ENCODE measurements around the gene DNAJC21. TPM values are rescaled to one million over a fixed set of nuclear protein-coding genes. Genes with fewer than 3 reads are reported as not detected.

Gene DNAJC21
- total and polyA plus RNA-seq, 10 of the 15 experiments (the other 5 are each of a cell fraction or from before 2014, with no cell fraction given), result 9.2 to 53.5 (median 23.7) TPM

DNA sequence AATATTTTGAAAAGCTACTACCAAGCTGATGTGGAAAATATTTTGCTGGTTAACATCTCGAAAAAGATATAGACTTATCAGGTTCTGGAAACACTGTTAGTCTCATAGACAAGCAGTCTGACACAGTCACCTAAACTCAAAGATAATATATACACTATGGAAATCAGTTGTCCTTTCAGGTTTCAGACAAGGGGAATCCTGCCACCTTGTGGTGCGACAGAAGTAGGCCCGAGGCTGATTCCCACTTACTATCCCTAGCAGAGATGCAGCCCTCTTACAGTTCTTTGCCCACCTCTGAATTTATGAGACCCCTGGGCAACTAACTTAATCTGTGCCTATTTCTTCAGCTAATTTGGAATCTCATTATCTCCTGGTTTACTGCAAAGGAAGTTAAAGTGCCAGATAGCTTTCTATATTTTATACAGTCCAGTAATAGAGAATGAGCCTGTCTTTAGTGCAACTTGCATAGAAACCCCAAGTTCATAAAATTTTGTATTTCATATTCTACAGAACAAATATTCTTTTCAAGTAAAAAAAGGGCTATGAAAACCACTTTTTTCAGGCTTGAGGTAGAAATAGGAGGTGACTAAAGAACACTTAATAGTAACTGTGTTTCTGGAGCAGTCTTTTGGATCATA is 31.0 kb upstream of the DNAJC21 start (continued):
- TF ChIP-seq, protein P1, sequence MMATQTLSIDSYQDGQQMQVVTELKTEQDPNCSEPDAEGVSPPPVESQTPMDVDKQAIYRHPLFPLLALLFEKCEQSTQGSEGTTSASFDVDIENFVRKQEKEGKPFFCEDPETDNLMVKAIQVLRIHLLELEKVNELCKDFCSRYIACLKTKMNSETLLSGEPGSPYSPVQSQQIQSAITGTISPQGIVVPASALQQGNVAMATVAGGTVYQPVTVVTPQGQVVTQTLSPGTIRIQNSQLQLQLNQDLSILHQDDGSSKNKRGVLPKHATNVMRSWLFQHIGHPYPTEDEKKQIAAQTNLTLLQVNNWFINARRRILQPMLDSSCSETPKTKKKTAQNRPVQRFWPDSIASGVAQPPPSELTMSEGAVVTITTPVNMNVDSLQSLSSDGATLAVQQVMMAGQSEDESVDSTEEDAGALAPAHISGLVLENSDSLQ (IDR thresholded peaks at IDR 0.05), result no peak
- TF ChIP-seq ATF7 (IDR thresholded peaks at IDR 0.05; ENCODE audit: low read depth) (no peak), DPF2 (IDR thresholded peaks at IDR 0.05) (no peak), GATAD2B (conservative IDR thresholded peaks at IDR 0.05; ENCODE audit: low read depth) (no peak), NR2C2 (IDR thresholded peaks at IDR 0.05; ENCODE audit: borderline replicate concordance, control insufficient read depth, insufficient read length, low read depth) (no peak), SREBF1 (IDR thresholded peaks at IDR 0.05; ENCODE audit: low read length) (no peak), ASH2L (IDR thresholded peaks at IDR 0.05; ENCODE audit: borderline replicate concordance, low read depth) (no peak), SREBF2 (IDR thresholded peaks at IDR 0.05; ENCODE audit: low read length) (no peak), SRF (IDR thresholded peaks at IDR 0.05; ENCODE audit: low read depth in 2 of 2, low read length in 2 of 2) (no peak)
- TF ChIP-seq, protein P2, sequence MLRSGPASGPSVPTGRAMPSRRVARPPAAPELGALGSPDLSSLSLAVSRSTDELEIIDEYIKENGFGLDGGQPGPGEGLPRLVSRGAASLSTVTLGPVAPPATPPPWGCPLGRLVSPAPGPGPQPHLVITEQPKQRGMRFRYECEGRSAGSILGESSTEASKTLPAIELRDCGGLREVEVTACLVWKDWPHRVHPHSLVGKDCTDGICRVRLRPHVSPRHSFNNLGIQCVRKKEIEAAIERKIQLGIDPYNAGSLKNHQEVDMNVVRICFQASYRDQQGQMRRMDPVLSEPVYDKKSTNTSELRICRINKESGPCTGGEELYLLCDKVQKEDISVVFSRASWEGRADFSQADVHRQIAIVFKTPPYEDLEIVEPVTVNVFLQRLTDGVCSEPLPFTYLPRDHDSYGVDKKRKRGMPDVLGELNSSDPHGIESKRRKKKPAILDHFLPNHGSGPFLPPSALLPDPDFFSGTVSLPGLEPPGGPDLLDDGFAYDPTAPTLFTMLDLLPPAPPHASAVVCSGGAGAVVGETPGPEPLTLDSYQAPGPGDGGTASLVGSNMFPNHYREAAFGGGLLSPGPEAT (IDR thresholded peaks at IDR 0.05; ENCODE audit: low read depth), result no peak
- TF ChIP-seq, protein P3, sequence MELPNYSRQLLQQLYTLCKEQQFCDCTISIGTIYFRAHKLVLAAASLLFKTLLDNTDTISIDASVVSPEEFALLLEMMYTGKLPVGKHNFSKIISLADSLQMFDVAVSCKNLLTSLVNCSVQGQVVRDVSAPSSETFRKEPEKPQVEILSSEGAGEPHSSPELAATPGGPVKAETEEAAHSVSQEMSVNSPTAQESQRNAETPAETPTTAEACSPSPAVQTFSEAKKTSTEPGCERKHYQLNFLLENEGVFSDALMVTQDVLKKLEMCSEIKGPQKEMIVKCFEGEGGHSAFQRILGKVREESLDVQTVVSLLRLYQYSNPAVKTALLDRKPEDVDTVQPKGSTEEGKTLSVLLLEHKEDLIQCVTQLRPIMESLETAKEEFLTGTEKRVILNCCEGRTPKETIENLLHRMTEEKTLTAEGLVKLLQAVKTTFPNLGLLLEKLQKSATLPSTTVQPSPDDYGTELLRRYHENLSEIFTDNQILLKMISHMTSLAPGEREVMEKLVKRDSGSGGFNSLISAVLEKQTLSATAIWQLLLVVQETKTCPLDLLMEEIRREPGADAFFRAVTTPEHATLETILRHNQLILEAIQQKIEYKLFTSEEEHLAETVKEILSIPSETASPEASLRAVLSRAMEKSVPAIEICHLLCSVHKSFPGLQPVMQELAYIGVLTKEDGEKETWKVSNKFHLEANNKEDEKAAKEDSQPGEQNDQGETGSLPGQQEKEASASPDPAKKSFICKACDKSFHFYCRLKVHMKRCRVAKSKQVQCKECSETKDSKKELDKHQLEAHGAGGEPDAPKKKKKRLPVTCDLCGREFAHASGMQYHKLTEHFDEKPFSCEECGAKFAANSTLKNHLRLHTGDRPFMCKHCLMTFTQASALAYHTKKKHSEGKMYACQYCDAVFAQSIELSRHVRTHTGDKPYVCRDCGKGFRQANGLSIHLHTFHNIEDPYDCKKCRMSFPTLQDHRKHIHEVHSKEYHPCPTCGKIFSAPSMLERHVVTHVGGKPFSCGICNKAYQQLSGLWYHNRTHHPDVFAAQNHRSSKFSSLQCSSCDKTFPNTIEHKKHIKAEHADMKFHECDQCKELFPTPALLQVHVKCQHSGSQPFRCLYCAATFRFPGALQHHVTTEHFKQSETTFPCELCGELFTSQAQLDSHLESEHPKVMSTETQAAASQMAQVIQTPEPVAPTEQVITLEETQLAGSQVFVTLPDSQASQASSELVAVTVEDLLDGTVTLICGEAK (IDR thresholded peaks at IDR 0.05; ENCODE audit: borderline replicate concordance), result no peak
- TF ChIP-seq, protein P4, sequence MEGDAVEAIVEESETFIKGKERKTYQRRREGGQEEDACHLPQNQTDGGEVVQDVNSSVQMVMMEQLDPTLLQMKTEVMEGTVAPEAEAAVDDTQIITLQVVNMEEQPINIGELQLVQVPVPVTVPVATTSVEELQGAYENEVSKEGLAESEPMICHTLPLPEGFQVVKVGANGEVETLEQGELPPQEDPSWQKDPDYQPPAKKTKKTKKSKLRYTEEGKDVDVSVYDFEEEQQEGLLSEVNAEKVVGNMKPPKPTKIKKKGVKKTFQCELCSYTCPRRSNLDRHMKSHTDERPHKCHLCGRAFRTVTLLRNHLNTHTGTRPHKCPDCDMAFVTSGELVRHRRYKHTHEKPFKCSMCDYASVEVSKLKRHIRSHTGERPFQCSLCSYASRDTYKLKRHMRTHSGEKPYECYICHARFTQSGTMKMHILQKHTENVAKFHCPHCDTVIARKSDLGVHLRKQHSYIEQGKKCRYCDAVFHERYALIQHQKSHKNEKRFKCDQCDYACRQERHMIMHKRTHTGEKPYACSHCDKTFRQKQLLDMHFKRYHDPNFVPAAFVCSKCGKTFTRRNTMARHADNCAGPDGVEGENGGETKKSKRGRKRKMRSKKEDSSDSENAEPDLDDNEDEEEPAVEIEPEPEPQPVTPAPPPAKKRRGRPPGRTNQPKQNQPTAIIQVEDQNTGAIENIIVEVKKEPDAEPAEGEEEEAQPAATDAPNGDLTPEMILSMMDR (IDR thresholded peaks at IDR 0.05 in 2 of 3, conservative IDR thresholded peaks at IDR 0.05 in 1 of 3; ENCODE audit: control insufficient read depth in 2 of 3, extremely low read depth in 1 of 3, insufficient read depth in 1 of 3, low read depth in 3 of 3, low read length in 3 of 3), result peak; percentile 77 to 82 (median 79)
